ENCODE results near the gene RHOA.
A peak's percentile ranks its signal among the peaks of the same experiment; 100 is the strongest.

The RHOA gene

GRCh38 chr3:49421890-49422378 lies 10.2 kb upstream of the RHOA start:
- H3K79me2 ChIP-seq (ENCODE audit: control insufficient read depth, low read length) = peaks cover 3% of the 10 kb centered on the region; the same call in 1 of the 2 replicates
- no peak overlapping the region for H3K4me2 ChIP-seq (ENCODE audit: low read length)
- no peak overlapping the region for H3K4me3 ChIP-seq (ENCODE audit: low read length)
- H3K9me3 ChIP-seq (ENCODE audit: control insufficient read depth, insufficient read depth, low read length) = no peaks in the 10 kb centered on the region
- H3K4me1 ChIP-seq (ENCODE audit: control insufficient read depth, low read length) = peaks cover 5% of the 10 kb centered on the region
- no peaks in the 10 kb centered on the region for H3K9me2 ChIP-seq (replicated peaks; ENCODE audit: control insufficient read depth, low read length)
- H3K27me3 ChIP-seq (ENCODE audit: control insufficient read depth, low read length) = no peaks in the 10 kb centered on the region
- H3K27ac ChIP-seq (ENCODE audit: low read depth, low read length) = no peak overlapping the region
- no peaks in the 10 kb centered on the region for H4K20me1 ChIP-seq (ENCODE audit: control insufficient read depth, insufficient read depth, low read depth, low read length)
- peaks cover 14% of the 10 kb centered on the region for H3K36me3 ChIP-seq (ENCODE audit: control insufficient read depth, low read length)
- TF ChIP-seq EZH2phosphoT487 (IDR thresholded peaks at IDR 0.05; ENCODE audit: borderline replicate concordance, low read length) (no peak), CTCF (IDR thresholded peaks at IDR 0.05; ENCODE audit: low read depth, low read length, poor library complexity, severe bottlenecking) (no peak)
- no peaks in the 10 kb centered on the region for H3F3A ChIP-seq (ENCODE audit: control insufficient read depth, insufficient read depth)

- TF ChIP-seq CTCF (IDR thresholded peaks at IDR 0.05; ENCODE audit: low read depth, low read length, poor library complexity, severe bottlenecking) (no peak), EZH2phosphoT487 (IDR thresholded peaks at IDR 0.05; ENCODE audit: borderline replicate concordance, low read length) (no peak)
- Histone ChIP-seq H3K4me2 (ENCODE audit: low read length) (no peak overlapping the region), H3K27me3 (ENCODE audit: control insufficient read depth, low read length) (no peaks in the 10 kb centered on the region)
Observed at GRCh38 chr3:49417516-49418120, 5.8 kb upstream of the RHOA start.

GRCh38 chr3:49416867-49417266 lies 5.1 kb upstream of the RHOA start:
- peaks cover 3% of the 10 kb centered on the region; the same call in 1 of the 2 replicates for H4K20me1 ChIP-seq (ENCODE audit: control insufficient read depth, insufficient read depth, low read depth, low read length)
- peaks cover 8% of the 10 kb centered on the region for H3F3A ChIP-seq (ENCODE audit: control insufficient read depth, insufficient read depth)
- peak overlapping the region; percentile 62 for H3K4me2 ChIP-seq (ENCODE audit: low read length)
- H3K27ac ChIP-seq (ENCODE audit: low read depth, low read length) = peak overlapping the region; percentile 80
- no peaks in the 10 kb centered on the region for H3K27me3 ChIP-seq (ENCODE audit: control insufficient read depth, low read length)
- H3K4me1 ChIP-seq (ENCODE audit: control insufficient read depth, low read length) = peaks cover 34% of the 10 kb centered on the region
- no peaks in the 10 kb centered on the region for H3K9me2 ChIP-seq (replicated peaks; ENCODE audit: control insufficient read depth, low read length)
- H3K79me2 ChIP-seq (ENCODE audit: control insufficient read depth, low read length) = peaks cover 34% of the 10 kb centered on the region
- H3K36me3 ChIP-seq (ENCODE audit: control insufficient read depth, low read length) = peaks cover 43% of the 10 kb centered on the region
- no peaks in the 10 kb centered on the region for H3K9me3 ChIP-seq (ENCODE audit: control insufficient read depth, insufficient read depth, low read length)
- TF ChIP-seq EZH2phosphoT487 (IDR thresholded peaks at IDR 0.05; ENCODE audit: borderline replicate concordance, low read length) (no peak), CTCF (IDR thresholded peaks at IDR 0.05; ENCODE audit: low read depth, low read length, poor library complexity, severe bottlenecking) (no peak)
- peak overlapping the region; percentile 57 for H3K4me3 ChIP-seq (ENCODE audit: low read length)

More at GRCh38 chr3:49417516-49418120, 5.8 kb upstream of the RHOA start:
- Histone ChIP-seq H3K79me2 (ENCODE audit: control insufficient read depth, low read length) (peaks cover 29% of the 10 kb centered on the region), H3K4me1 (ENCODE audit: control insufficient read depth, low read length) (peaks cover 34% of the 10 kb centered on the region), H4K20me1 (ENCODE audit: control insufficient read depth, insufficient read depth, low read depth, low read length) (peaks cover 3% of the 10 kb centered on the region; the same call in 1 of the 2 replicates), H3K36me3 (ENCODE audit: control insufficient read depth, low read length) (peaks cover 39% of the 10 kb centered on the region), H3K9me2 (replicated peaks; ENCODE audit: control insufficient read depth, low read length) (no peaks in the 10 kb centered on the region), H3K27ac (ENCODE audit: low read depth, low read length) (no peak overlapping the region), H3K9me3 (ENCODE audit: control insufficient read depth, insufficient read depth, low read length) (no peaks in the 10 kb centered on the region), H3K4me3 (ENCODE audit: low read length) (no peak overlapping the region), H3F3A (ENCODE audit: control insufficient read depth, insufficient read depth) (peaks cover 8% of the 10 kb centered on the region)
